AG09319 (cell line): Measurements from ENCODE around the gene VAMP8.

Experiments used
- DNase-seq: peaks from one replicate; pipeline ENCODE4 v3.0.0-alpha.2; 2010; ENCODE audit warnings: low read depth; ENCODE audit errors: extremely low read depth
- TF ChIP-seq, protein P1 (sequence below): IDR thresholded peaks from 2 replicates; pipeline ENCODE4 v1.5.1; 2011; ENCODE audit warnings: low read depth, mild to moderate bottlenecking, inconsistent platforms, low read length, moderate library complexity

The VAMP8 gene

GRCh38 chr2:85548608-85548900 lies 28.8 kb upstream of the VAMP8 start:
- TF ChIP-seq, protein P1, sequence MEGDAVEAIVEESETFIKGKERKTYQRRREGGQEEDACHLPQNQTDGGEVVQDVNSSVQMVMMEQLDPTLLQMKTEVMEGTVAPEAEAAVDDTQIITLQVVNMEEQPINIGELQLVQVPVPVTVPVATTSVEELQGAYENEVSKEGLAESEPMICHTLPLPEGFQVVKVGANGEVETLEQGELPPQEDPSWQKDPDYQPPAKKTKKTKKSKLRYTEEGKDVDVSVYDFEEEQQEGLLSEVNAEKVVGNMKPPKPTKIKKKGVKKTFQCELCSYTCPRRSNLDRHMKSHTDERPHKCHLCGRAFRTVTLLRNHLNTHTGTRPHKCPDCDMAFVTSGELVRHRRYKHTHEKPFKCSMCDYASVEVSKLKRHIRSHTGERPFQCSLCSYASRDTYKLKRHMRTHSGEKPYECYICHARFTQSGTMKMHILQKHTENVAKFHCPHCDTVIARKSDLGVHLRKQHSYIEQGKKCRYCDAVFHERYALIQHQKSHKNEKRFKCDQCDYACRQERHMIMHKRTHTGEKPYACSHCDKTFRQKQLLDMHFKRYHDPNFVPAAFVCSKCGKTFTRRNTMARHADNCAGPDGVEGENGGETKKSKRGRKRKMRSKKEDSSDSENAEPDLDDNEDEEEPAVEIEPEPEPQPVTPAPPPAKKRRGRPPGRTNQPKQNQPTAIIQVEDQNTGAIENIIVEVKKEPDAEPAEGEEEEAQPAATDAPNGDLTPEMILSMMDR, result no peak
- no peak for DNase-seq

DNA sequence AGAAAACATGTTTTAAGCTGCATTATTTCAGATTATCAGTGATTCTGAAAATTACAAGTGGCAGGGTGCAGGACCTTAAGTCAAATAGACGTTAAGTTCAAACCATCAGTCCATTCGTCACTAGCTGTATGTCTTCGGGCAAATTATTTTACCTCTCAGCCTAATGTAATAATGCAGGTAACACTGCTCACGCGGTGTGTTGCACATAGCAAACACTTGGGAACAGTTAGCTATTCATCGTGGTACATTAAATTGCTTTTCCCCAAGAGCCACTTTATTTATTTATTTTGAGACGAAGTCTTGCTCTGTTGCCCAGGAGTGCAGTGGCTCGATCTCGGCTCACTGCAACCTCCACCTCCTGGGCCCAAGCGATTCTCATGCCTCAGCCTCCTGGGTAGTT lies 28.3 kb upstream of the VAMP8 start:
- DNase-seq, result no peak
- TF ChIP-seq, protein P1, result no peak

GRCh38 chr2:85549826-85550225 lies 27.6 kb upstream of the VAMP8 start:
- TF ChIP-seq, protein P1, result no peak
- peak; percentile 81 for DNase-seq

DNA sequence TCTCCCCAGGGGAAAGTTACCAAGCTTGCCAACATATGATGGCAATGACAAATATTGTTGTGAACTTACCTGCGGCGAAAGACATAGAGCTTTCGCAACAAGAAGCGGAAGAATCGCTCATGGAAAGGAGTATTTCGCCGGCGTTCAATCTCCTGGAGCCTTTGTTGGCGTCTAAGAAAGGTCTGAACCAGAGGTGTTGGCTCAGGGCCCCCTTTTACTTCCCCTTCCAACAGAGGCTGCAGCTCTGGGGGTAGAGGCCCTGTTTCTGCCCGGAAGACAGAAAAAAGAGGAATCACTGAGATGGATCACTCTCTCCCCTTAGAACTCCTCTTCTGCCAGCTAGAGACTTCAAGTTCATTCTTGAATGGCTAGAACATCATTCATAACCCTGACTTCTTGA lies 26.9 kb upstream of the VAMP8 start:
- TF ChIP-seq, protein P1, result no peak
- no peak for DNase-seq

GRCh38 chr2:85551698-85552678 lies 25.4 kb upstream of the VAMP8 start:
- TF ChIP-seq, protein P1, result peak; percentile 88
- no peak for DNase-seq

DNA sequence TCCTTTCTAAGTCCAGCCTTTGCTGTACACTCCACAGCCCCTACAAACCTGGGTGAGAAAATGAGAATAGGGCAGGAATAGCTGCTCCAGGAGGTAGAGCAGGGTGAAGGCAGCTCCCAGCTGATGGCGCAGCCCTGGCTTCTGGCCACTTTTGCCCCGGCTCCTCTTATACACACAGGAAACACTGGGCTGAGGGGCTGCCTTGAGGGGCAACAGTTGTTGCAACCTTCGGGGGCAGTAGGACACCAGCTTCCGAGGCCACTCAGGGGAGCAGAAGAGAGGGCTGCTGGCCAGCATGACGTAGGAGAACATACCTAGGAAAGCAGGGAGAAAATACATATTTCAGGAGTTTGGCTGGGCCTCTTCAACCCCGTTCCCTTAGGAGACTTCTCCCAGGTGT lies 24.2 kb upstream of the VAMP8 start:
- TF ChIP-seq, protein P1, result no peak
- DNase-seq, result no peak

- no peak for DNase-seq
- TF ChIP-seq, protein P1, result no peak
Observed at GRCh38 chr2:85554980-85555612, 22.3 kb upstream of the VAMP8 start.
